Adrenal gland (tissue), 5 donors: ENCODE results near the gene TMEM88.

Source experiments
- CTCF ChIP-seq, 6 experiments: fragments of 450-650 bp in 4 of 6; fragments of 200-600 bp in 2 of 6; sonication (generic) in 1 of 6; IDR thresholded peaks; 1 replicate in 5 of 6; 2 replicates in 1 of 6; pipeline versions ENCODE4 v1.5.1 to v1.8.0; 2016 to 2021; ENCODE audit warnings: antibody characterized with exemption in 6 of 6, mild to moderate bottlenecking in 2 of 6, moderate library complexity in 1 of 6
- POLR2A ChIP-seq, 2 donors: fragments of 450-650 bp; IDR thresholded peaks; one replicate each; pipeline ENCODE4 v1.6.1; 2017; ENCODE audit warnings: antibody characterized with exemption in 2 of 2, mild to moderate bottlenecking in 2 of 2, moderate library complexity in 1 of 2
- donor health status: DM: no; HTN: no; CAD: no.

- TF ChIP-seq CTCF (IDR thresholded peaks at IDR 0.05) (peak; percentile 70 to 94 (median 79)), POLR2A (IDR thresholded peaks at IDR 0.05) (no peak)
Observed at GRCh38 chr17:7862692-7863437, 8.0 kb downstream of the TMEM88 start.
